ENCODE data around the gene HOXC12.

GRCh38 chr12:53931844-53932581 is 22.7 kb upstream of the HOXC12 start:
- TF ChIP-seq PPARA (CRISPR knock-in tag; IDR thresholded peaks at IDR 0.05; ENCODE audit: borderline replicate concordance) = no peak
- no peak for TF ChIP-seq RARB (CRISPR knock-in tag; IDR thresholded peaks at IDR 0.05)
- no peak for TF ChIP-seq CSRNP3 (CRISPR knock-in tag; IDR thresholded peaks at IDR 0.05)
